ENCODE data around the gene ALDH16A1. TPM values are rescaled to one million over a fixed set of nuclear protein-coding genes. Genes with fewer than 3 reads are reported as not detected.

Gene ALDH16A1
- total and polyA plus RNA-seq, 2 of the 8 experiments (the other 6 are each of a cell fraction or from before 2014, with no cell fraction given): 30.5 to 34.3 TPM

DNA sequence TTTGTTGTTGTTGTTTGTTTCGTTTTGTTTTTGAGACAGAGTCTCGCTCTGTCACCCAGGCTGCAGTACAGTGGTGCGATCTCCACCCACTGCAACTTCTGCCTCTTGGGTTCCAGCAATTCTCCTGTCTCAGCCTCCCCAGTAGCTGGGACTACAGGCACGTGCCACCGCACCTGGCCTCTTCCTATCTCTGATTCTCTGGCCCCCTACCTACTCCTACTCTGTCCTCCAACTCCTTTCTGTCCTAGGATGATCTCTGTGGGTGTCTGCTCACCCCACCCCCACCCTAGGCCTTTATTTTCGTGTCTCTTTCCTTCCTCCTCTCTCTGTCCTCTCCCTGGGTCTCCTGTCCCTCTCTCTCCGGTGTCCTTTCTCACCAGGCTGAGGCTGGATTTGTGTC, 2.6 kb upstream of the ALDH16A1 start:
- Histone ChIP-seq H3K4ac (replicated peaks; ENCODE audit: insufficient read length, low read depth, low read length) (peak overlapping the region; percentile 47), H2BK15ac (ENCODE audit: low read length) (no peak overlapping the region), H2AFZ (ENCODE audit: low read length) (no peak overlapping the region), H3K79me1 (ENCODE audit: low read depth, low read length) (peaks cover 2% of the 10 kb centered on the region), H2BK120ac (replicated peaks; ENCODE audit: low read depth, low read length) (no peak overlapping the region), H3K4me3 (ENCODE audit: extremely low read depth in 1 of 4, insufficient read depth in 2 of 4, low read depth in 3 of 4, low read length in 4 of 4) (peak overlapping the region; percentile 18 to 94 (median 55); a peak in 7 of 8 replicates), H3K9ac (replicated peaks in 1 of 4; ENCODE audit: extremely low read depth in 1 of 4, low read depth in 3 of 4, low read length in 3 of 4) (no peak overlapping the region; a peak in 1 of 7 replicates), H2AK5ac (ENCODE audit: low read depth, low read length) (no peak overlapping the region), H3K9me3 (ENCODE audit: insufficient read depth in 2 of 2, low read depth in 1 of 2, low read length in 1 of 2) (no peaks in the 10 kb centered on the region), H3K14ac (ENCODE audit: insufficient read length) (no peak overlapping the region), H4K8ac (ENCODE audit: extremely low read depth, insufficient read depth, low read length) (peak overlapping the region; percentile 76; the same call in 1 of the 2 replicates), H2BK5ac (ENCODE audit: low read depth, low read length) (0 out of 2 replicates have a peak overlapping the region, but pooled peaks have one; percentile 24), H3K56ac (replicated peaks; ENCODE audit: insufficient read length, low read depth, low read length) (no peak overlapping the region), H2BK20ac (ENCODE audit: low read length) (no peak overlapping the region), H3K23me2 (ENCODE audit: low read depth, low read length) (peaks cover 4% of the 10 kb centered on the region), H4K91ac (replicated peaks; ENCODE audit: insufficient read length, low read length) (no peak overlapping the region), H3K79me2 (ENCODE audit: control insufficient read depth in 1 of 2, insufficient read depth in 2 of 2, low read length in 2 of 2) (peaks cover 0 to 23% of the 10 kb centered on the region in 2 experiments; a peak in 2 of 4 replicates), H3K36me3 (ENCODE audit: control insufficient read depth in 2 of 4, insufficient read depth in 4 of 4, low read length in 3 of 4) (peaks cover 11 to 17% (median 12%) of the 10 kb centered on the region in 4 experiments; a peak in 6 of 8 replicates), H3K23ac (ENCODE audit: insufficient read length) (no peak overlapping the region), H3K4me2 (ENCODE audit: insufficient read depth in 1 of 2, low read depth in 2 of 2, low read length in 2 of 2) (peak overlapping the region; percentile 63 to 66), H4K20me1 (replicated peaks in 1 of 2; ENCODE audit: control insufficient read depth in 1 of 2, insufficient read depth in 2 of 2, low read length in 2 of 2) (peaks cover 9 to 15% of the 10 kb centered on the region in 2 experiments), H4K5ac (ENCODE audit: insufficient read length, low read depth, low read length) (no peak overlapping the region), H2BK12ac (ENCODE audit: low read depth, low read length) (no peak overlapping the region), H3K27ac (ENCODE audit: low read depth, low read length) (no peak overlapping the region), H3K18ac (ENCODE audit: extremely low read depth, low read length) (no peak overlapping the region), H3K27me3 (replicated peaks in 1 of 4; ENCODE audit: control insufficient read depth in 3 of 4, extremely low read depth in 1 of 4, insufficient read depth in 3 of 4, low read length in 3 of 4) (no peaks in the 10 kb centered on the region), H3K4me1 (replicated peaks in 1 of 4; ENCODE audit: control insufficient read depth in 3 of 4, insufficient read depth in 4 of 4, low read length in 3 of 4) (peaks cover 0 to 14% (median 10%) of the 10 kb centered on the region in 4 experiments; a peak in 6 of 7 replicates)
- no peak for TF ChIP-seq GTF2F1 (IDR thresholded peaks at IDR 0.05; ENCODE audit: borderline replicate concordance, low read depth, low read length)
- no peak for TF ChIP-seq SIX5 (IDR thresholded peaks at IDR 0.05; ENCODE audit: low read depth, low read length)
- TF ChIP-seq POU5F1 (IDR thresholded peaks at IDR 0.05; ENCODE audit: low read depth, low read length): no peak
- TF ChIP-seq JUN (IDR thresholded peaks at IDR 0.05; ENCODE audit: low read depth, low read length): no peak
- DNase-seq (ENCODE audit: low read depth in 1 of 2, low spot score in 2 of 2) (no peak), FAIRE-seq (no peak)
- 89% methylated on average over 6 of the region's 7 CpGs; no CpG with 5 or more reads in 1 of the 2 experiments for WGBS, 2 experiments (ENCODE audit: extremely low coverage in 1 of 2, insufficient coverage in 1 of 2, insufficient read length in 1 of 2, insufficient replicate concordance in 2 of 2, low coverage in 1 of 2, low lambda C conversion rate in 2 of 2, missing lambda C conversion rate in 1 of 2)
- POLR2A ChIA-PET (ENCODE audit: partially characterized antibody): interaction anchor here (0.6 to 4.6 kb wide), 8 partner anchors 9 to 309 kb away, joined by 3 to 29 read pairs (median 4); partner anchors contain the start of genes FLT3LG, RPS11 and TEAD2
- CTCF ChIA-PET (ENCODE audit: partially characterized antibody): interaction anchor here (0.7 to 3.7 kb wide), 2 partner anchors 10 to 19 kb away, joined by 3 to 15 read pairs; partner anchors contain the start of gene SLC17A7

Measured in H1 (cell line).